Measurements from ENCODE around the gene BAIAP2.

GRCh38 chr17:81052199-81052997 is 17.4 kb downstream of the BAIAP2 start:
- TF ChIP-seq TCF4 (CRISPR knock-in tag; IDR thresholded peaks at IDR 0.05; ENCODE audit: borderline replicate concordance) (no peak), CSDC2 (CRISPR knock-in tag; IDR thresholded peaks at IDR 0.05) (no peak), ISL1 (CRISPR knock-in tag; IDR thresholded peaks at IDR 0.05) (no peak), RARB (CRISPR knock-in tag; IDR thresholded peaks at IDR 0.05) (no peak), ZFP3 (CRISPR knock-in tag; IDR thresholded peaks at IDR 0.05) (no peak), POU6F1 (CRISPR knock-in tag; IDR thresholded peaks at IDR 0.05; ENCODE audit: borderline replicate concordance, low read depth) (no peak), SNAI2 (CRISPR knock-in tag; IDR thresholded peaks at IDR 0.05) (no peak), ZFP30 (CRISPR knock-in tag; IDR thresholded peaks at IDR 0.05) (no peak), PPARA (CRISPR knock-in tag; IDR thresholded peaks at IDR 0.05; ENCODE audit: borderline replicate concordance) (no peak), PATZ1 (CRISPR knock-in tag; IDR thresholded peaks at IDR 0.05; ENCODE audit: borderline replicate concordance) (no peak), ARNTL (CRISPR knock-in tag; IDR thresholded peaks at IDR 0.05; ENCODE audit: borderline replicate concordance, low read depth) (no peak), ZC3H10 (CRISPR knock-in tag; IDR thresholded peaks at IDR 0.05) (no peak), ZNF70 (CRISPR knock-in tag; IDR thresholded peaks at IDR 0.05) (no peak), TSHZ2 (CRISPR knock-in tag; IDR thresholded peaks at IDR 0.05) (no peak)
